ENCODE data around the gene RANBP2. TPM values are rescaled to one million over a fixed set of nuclear protein-coding genes. Genes with fewer than 3 reads are reported as not detected.

Gene RANBP2
- total and polyA plus RNA-seq, 9 of the 15 experiments (the other 6 are each of a cell fraction or from before 2014, with no cell fraction given) = 11.7 to 97.4 (median 48.1) TPM

GRCh38 chr2:108835040-108835439, 115.8 kb downstream of the RANBP2 start (continued):
- TF ChIP-seq ETS1 (conservative IDR thresholded peaks at IDR 0.05; ENCODE audit: control insufficient read depth, low read depth, low read length) (no peak), TSHZ1 (CRISPR knock-in tag; IDR thresholded peaks at IDR 0.05) (no peak), HES1 (IDR thresholded peaks at IDR 0.05; ENCODE audit: low read depth) (no peak), PML (IDR thresholded peaks at IDR 0.05; ENCODE audit: low read length) (no peak), KDM2B (CRISPR knock-in tag; IDR thresholded peaks at IDR 0.05) (no peak), GABPB1 (CRISPR knock-in tag; IDR thresholded peaks at IDR 0.05) (no peak), CHD4 (IDR thresholded peaks at IDR 0.05; ENCODE audit: insufficient read depth, insufficient replicate concordance, low read depth, low read length, poor library complexity, severe bottlenecking) (no peak)

Small RNA genes lying within 50 kb of the gene (small RNA-seq; reads per million reads assigned to genes)
- not detected for gene AC010095.1

Other genes with a start within 250 kb of the RANBP2 start
- 104 and 112 TPM in 2 replicates for gene LIMS1, start 185.0 kb upstream of the RANBP2 start, total RNA-seq (2014; rRNA removed)
- gene LIMS1, start 185.0 kb upstream of the RANBP2 start, total RNA-seq (2014; rRNA removed; fragmentation: Illumina TruSeq; extraction: Trizol) = 77.7 and 84.8 TPM in 2 replicates
- gene LIMS1, start 185.0 kb upstream of the RANBP2 start, total RNA-seq (2015; rRNA removed; fragmentation: Illumina TruSeq; extraction: Trizol) = 53.2 and 57.7 TPM in 2 replicates
- 86.8 and 101 TPM in 2 replicates for gene LIMS1, start 185.0 kb upstream of the RANBP2 start, total RNA-seq (2021)
- 94.6 and 134 TPM in 2 replicates for gene LIMS1, start 185.0 kb upstream of the RANBP2 start, polyA plus RNA-seq (2011; rRNA removed)
- 87.3 and 98.5 TPM in 2 replicates for gene LIMS1, start 185.0 kb upstream of the RANBP2 start, polyA plus RNA-seq (2014; fragmentation: Illumina TruSeq; extraction: Trizol)
- gene LIMS1, start 185.0 kb upstream of the RANBP2 start, polyA plus RNA-seq (2014; fragmentation: Nextera tagmentation; extraction: Ambion mirVana) = 10 to 100 TPM; 52.8 to 81.0 TPM
- gene LIMS1, start 185.0 kb upstream of the RANBP2 start, polyA plus RNA-seq (2014; rRNA removed) = 59.6 and 66.6 TPM in 2 replicates
- 18.1 and 18.9 TPM in 2 replicates for gene CCDC138, start 67.3 kb downstream of the RANBP2 start, total RNA-seq (2014; rRNA removed)
- 36.6 and 40.0 TPM in 2 replicates for gene CCDC138, start 67.3 kb downstream of the RANBP2 start, total RNA-seq (2014; rRNA removed; fragmentation: Illumina TruSeq; extraction: Trizol)
- gene CCDC138, start 67.3 kb downstream of the RANBP2 start, total RNA-seq (2015; rRNA removed; fragmentation: Illumina TruSeq; extraction: Trizol) = 35.1 and 35.3 TPM in 2 replicates
- 20.1 and 28.4 TPM in 2 replicates for gene CCDC138, start 67.3 kb downstream of the RANBP2 start, total RNA-seq (2021)
- gene CCDC138, start 67.3 kb downstream of the RANBP2 start, polyA plus RNA-seq (2011; rRNA removed) = 12.1 and 18.6 TPM in 2 replicates
- 21.9 and 26.7 TPM in 2 replicates for gene CCDC138, start 67.3 kb downstream of the RANBP2 start, polyA plus RNA-seq (2014; fragmentation: Illumina TruSeq; extraction: Trizol)
- 10 to 100 TPM; 36.8 to 44.6 TPM for gene CCDC138, start 67.3 kb downstream of the RANBP2 start, polyA plus RNA-seq (2014; fragmentation: Nextera tagmentation; extraction: Ambion mirVana)
- 17.5 and 18.5 TPM in 2 replicates for gene CCDC138, start 67.3 kb downstream of the RANBP2 start, polyA plus RNA-seq (2014; rRNA removed)